Lung (tissue), 12 donors: ENCODE data around the gene BRME1. TPM values are rescaled to one million over a fixed set of nuclear protein-coding genes. Genes with fewer than 3 reads are reported as not detected.

Experiments used
- ATAC-seq: fragments of 200-7000 bp; cut with Tn5 transposase; one replicate; pipeline ENCODE4 v1.9.1; 2020; ENCODE audit warnings: moderate number of reproducible peaks; ENCODE audit not compliant: insufficient read depth, low FRiP score
- DNase-seq, 3 donors: peaks; one replicate each; pipeline ENCODE4 v3.0.0-alpha.2; 2013 to 2017
- H3K27ac ChIP-seq, 2 donors: one replicate each; pipeline ENCODE4 v1.5.1; 2013; ENCODE audit warnings: mild to moderate bottlenecking in 2 of 2, moderate library complexity in 2 of 2, control low read depth in 1 of 2, inconsistent platforms in 1 of 2, low read depth in 1 of 2, low read length in 1 of 2
- H3K27me3 ChIP-seq, 3 donors: one replicate each; pipeline ENCODE4 v1.5.1; 2013; ENCODE audit warnings: low read length in 2 of 3; ENCODE audit not compliant: control insufficient read depth in 3 of 3, insufficient read depth in 3 of 3
- H3K36me3 ChIP-seq, 4 donors: one replicate each; pipeline ENCODE4 v1.5.1; 2013; ENCODE audit warnings: low read length in 4 of 4, mild to moderate bottlenecking in 1 of 4, moderate library complexity in 1 of 4; ENCODE audit not compliant: control insufficient read depth in 4 of 4, insufficient read depth in 4 of 4
- H3K4me1 ChIP-seq, 5 donors: one replicate each; pipeline ENCODE4 v1.5.1; 2013; ENCODE audit warnings: low read length in 5 of 5, mild to moderate bottlenecking in 2 of 5, moderate library complexity in 1 of 5; ENCODE audit not compliant: control insufficient read depth in 5 of 5, insufficient read depth in 5 of 5
- H3K4me3 ChIP-seq: one replicate; pipeline ENCODE4 v1.5.1; 2013; ENCODE audit warnings: mild to moderate bottlenecking, control low read depth, moderate library complexity
- H3K9ac ChIP-seq, 2 donors: one replicate each; pipeline ENCODE4 v1.5.1; 2013; ENCODE audit warnings: low read length in 2 of 2, control low read depth in 1 of 2; ENCODE audit not compliant: insufficient read depth in 1 of 2
- H3K9me3 ChIP-seq, 4 donors: one replicate each; pipeline ENCODE4 v1.5.1; 2013; ENCODE audit warnings: low read length in 3 of 4, mild to moderate bottlenecking in 1 of 4, moderate library complexity in 1 of 4; ENCODE audit not compliant: control insufficient read depth in 4 of 4, insufficient read depth in 3 of 4
- WGBS, 2 donors: extraction: QIAGEN DNeasy Blood & Tissue Kit; methylation state at CpG; one replicate each; pipeline ENCODE4 v1.1.7; 2013; 5-methylcytosine and 5-hydroxymethylcytosine counted together
- polyA plus RNA-seq, 2 donors: library from polyadenylated mRNA; stranded (reverse); fragments of 200-250 nt; gene quantifications; one replicate each; pipeline ENCODE4 v1.2.1, GENCODE V29; 2013
- total RNA-seq, 2 donors: library from RNA; depleted of rRNA in 1 of 2; stranded (reverse); fragments of >200 nt in 1 of 2; gene quantifications; one replicate each; pipeline ENCODE4 v1.2.1, GENCODE V29; 2014 to 2021
- TF ChIP-seq, protein P1 (sequence below): IDR thresholded peaks from 2 replicates; pipeline ENCODE4 v1.5.1; 2012; ENCODE audit warnings: mild to moderate bottlenecking; ENCODE audit errors: control extremely low read depth, extremely low read depth
- donor health status: control.
- donor health status: control.
- donor health status: Bipolar disorder and iron deficiency.
- donor health status: healthy.
- donor health status: DM: yes; HTN: yes; CAD: no.

The BRME1 gene
- total and polyA plus RNA-seq, 4 donors, result 1.3 to 3.2 (median 2.9) TPM

GRCh38 chr19:13906521-13906904 lies 596 bp upstream of the BRME1 start:
- H3K36me3 ChIP-seq, result peaks cover 0 to 8% (median 0%) of the 10 kb centered on the region in 4 donors
- ATAC-seq (peak; percentile 34), DNase-seq (no peak)
- H3K27ac ChIP-seq, result peak overlapping the region in 1 of 2 donors; percentile 82
- H3K4me1 ChIP-seq, result peaks cover 0 to 11% (median 3%) of the 10 kb centered on the region in 5 donors
- TF ChIP-seq, protein P1, sequence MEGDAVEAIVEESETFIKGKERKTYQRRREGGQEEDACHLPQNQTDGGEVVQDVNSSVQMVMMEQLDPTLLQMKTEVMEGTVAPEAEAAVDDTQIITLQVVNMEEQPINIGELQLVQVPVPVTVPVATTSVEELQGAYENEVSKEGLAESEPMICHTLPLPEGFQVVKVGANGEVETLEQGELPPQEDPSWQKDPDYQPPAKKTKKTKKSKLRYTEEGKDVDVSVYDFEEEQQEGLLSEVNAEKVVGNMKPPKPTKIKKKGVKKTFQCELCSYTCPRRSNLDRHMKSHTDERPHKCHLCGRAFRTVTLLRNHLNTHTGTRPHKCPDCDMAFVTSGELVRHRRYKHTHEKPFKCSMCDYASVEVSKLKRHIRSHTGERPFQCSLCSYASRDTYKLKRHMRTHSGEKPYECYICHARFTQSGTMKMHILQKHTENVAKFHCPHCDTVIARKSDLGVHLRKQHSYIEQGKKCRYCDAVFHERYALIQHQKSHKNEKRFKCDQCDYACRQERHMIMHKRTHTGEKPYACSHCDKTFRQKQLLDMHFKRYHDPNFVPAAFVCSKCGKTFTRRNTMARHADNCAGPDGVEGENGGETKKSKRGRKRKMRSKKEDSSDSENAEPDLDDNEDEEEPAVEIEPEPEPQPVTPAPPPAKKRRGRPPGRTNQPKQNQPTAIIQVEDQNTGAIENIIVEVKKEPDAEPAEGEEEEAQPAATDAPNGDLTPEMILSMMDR, result no peak
- no peaks in the 10 kb centered on the region for H3K9me3 ChIP-seq
- 2 to 3% methylated on average over 11 to 13 of the region's 13 CpGs for WGBS, 2 donors
- peak overlapping the region; percentile 97 for H3K4me3 ChIP-seq
- no peak overlapping the region for H3K9ac ChIP-seq
- H3K27me3 ChIP-seq, result no peaks in the 10 kb centered on the region

- 65 to 75% methylated on average over 4 of the region's 4 CpGs for WGBS, 2 donors
- Histone ChIP-seq H3K27me3 (no peaks in the 10 kb centered on the region), H3K4me1 (peaks cover 0 to 11% (median 3%) of the 10 kb centered on the region in 5 donors), H3K9me3 (no peaks in the 10 kb centered on the region), H3K27ac (no peak overlapping the region), H3K4me3 (no peak overlapping the region), H3K9ac (no peak overlapping the region), H3K36me3 (no peaks in the 10 kb centered on the region)
- DNase-seq, result no peak
- ATAC-seq, result no peak
- TF ChIP-seq, protein P1, result peak; percentile 9
These were observed 2.8 kb downstream of the BRME1 start for GRCh38 chr19:13902993-13903555.

- WGBS, 2 donors, result 74 to 81% methylated on average over 5 of the region's 5 CpGs
- no peak for ATAC-seq
These were observed 5.9 kb downstream of the BRME1 start for GRCh38 chr19:13899912-13900584.

More at GRCh38 chr19:13899912-13900584, 5.9 kb downstream of the BRME1 start:
- H3K9me3 ChIP-seq, result no peaks in the 10 kb centered on the region
- H3K9ac ChIP-seq, result no peak overlapping the region
- H3K4me3 ChIP-seq, result no peak overlapping the region
- no peak for DNase-seq
- TF ChIP-seq, protein P1, result no peak
- no peaks in the 10 kb centered on the region for H3K4me1 ChIP-seq
- H3K27me3 ChIP-seq, result no peaks in the 10 kb centered on the region
- no peaks in the 10 kb centered on the region for H3K36me3 ChIP-seq
- H3K27ac ChIP-seq, result no peak overlapping the region
